H4 (cell line): ENCODE measurements around the gene IL17RB. TPM values are rescaled to one million over a fixed set of nuclear protein-coding genes. Genes with fewer than 3 reads are reported as not detected.

Experiments
- DNase-seq: peaks from one replicate; pipeline ENCODE4 v3.0.0-alpha.2; 2015; ENCODE audit warnings: low spot score
- total RNA-seq: library from RNA; depleted of rRNA; stranded (reverse); fragments of >200 nt; shearing (Covaris generic); gene quantifications from 2 replicates; pipeline ENCODE4 v1.2.3, GENCODE V29; 2014

The IL17RB gene
- total RNA-seq, 1 experiment from 2014 or later = 0.39 TPM

DNA sequence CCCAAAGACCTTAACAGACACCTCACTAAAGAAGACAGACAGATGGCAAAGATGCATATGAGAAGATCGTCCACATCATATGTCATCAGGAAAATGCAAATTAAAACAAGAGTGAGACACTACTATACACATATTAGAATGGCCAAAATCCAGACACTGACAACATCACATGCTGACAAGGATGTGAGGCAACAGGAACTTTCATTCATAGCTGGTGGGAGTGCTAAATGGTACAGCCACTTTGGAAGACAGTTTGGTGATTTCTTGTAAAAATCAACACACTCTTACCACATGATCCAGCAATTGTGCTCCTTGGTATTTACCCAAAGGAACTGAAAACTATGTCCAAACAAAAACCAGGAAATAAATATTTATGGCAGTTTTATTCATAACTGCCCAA, 17.8 kb upstream of the IL17RB start:
- no peak for DNase-seq

DNA sequence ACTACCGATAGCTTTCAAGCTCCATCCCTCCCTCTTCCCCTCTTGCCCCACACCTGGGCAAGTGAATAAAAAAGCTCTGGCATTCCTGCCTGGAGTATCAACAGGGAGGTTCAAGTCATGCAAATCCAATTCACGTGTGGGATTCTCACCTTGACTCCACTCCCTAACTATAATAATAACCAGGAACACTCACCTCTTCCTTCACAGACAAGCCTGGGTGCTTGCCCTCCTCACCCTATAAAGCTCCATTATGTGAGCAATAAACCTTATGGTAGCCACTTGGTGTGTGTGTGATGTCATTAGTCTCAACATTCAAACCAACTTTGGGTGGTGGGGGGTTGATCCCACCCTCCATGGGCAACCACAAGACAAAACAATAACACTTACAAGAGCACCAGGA, 16.8 kb upstream of the IL17RB start:
- no peak for DNase-seq

DNA sequence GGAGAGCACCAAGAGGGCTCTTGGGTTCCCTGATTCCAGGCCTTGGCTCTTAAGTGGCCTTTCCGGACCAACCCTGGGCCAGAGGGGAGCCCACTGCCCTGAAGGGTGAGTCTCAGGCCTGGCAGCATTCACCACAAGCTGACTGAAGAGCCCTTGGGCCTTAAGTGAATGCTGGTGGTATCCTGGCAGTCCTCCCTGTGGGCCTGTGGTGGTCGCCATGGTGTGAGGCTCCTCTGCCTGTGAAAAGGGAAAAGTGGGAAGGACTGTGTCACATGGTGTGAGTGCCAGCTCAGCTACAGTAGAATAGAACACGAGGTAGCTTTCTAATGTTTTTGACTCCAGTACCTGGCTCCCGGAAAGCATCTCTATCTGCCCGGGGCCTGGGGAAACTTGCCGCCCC, 15.4 kb upstream of the IL17RB start:
- no peak for DNase-seq

GRCh38 chr3:53833053-53833645, 13.2 kb upstream of the IL17RB start:
- no peak for DNase-seq

DNA sequence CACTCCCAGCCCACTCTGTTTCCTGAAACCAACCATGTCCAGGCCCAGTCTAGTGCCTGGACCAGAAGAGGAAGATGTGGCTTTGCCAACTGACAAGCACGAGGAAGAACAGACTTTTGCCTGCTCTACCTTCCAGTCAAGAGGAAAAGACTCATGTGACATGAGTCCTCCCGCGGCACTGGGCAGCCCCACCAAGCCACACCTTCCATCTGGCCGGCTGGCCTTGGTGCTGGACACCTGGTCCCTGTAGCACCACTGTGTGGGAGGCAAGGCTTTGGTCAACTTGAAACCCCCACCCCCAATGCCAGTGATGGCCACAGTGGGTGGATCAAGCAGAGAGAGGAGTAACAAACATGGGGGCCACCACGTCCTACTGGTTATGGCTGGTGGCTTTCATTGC, 12.7 kb upstream of the IL17RB start:
- no peak for DNase-seq

DNA sequence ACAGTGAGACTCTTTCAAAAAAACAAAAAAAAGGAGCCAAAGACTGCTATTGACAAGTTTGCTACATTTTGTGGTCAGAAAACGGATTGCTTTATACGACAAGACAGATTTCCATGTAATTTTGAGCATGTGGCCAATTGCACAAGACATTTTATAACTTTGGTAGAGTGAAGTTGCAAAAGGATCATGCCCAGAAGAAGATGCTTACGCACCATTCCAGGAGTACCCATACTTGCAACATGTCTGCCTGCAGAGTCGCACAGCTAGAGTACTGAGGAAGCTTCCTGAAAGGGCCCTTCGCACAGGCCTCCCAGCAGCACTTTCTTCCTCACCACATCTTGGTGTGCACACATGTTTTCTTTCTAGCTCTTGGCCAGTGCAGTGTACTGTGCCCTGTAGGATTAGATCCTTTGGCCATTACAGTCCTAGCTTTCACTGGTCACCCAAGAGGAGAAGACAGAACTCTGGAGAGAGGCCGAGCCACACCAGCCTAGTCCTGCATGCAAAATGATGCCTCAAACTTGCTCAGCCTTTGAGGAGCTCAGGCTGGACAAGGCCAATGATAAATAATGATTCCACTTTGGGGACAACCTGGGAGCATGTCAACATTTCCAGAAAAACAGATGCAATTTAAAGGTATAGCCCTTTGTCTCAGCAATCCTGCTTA, 11.8 kb upstream of the IL17RB start:
- DNase-seq = no peak

DNA sequence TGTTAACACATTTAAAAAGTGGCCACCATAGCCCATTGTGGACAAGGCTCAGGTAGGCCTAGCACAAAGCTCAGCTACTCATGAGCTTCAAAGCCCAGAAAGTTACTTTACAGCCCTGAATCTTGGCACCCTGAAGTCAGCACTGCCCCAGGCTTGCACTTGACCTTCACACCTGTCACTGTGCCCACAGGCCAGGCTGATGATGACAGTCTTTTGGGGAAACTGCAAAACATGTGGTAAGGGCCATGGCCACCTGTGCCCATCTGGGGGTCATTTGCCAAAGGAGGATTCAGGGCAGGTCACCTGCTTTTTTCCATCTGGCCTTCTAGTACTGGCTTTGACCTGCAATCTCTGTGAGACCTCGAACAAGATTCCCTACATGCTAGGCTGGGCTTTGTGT, 11.1 kb upstream of the IL17RB start:
- DNase-seq = no peak

- DNase-seq = no peak
Measured at GRCh38 chr3:53836084-53836872, 10.1 kb upstream of the IL17RB start.

- DNase-seq = no peak
Measured at GRCh38 chr3:53837331-53837730, 9.0 kb upstream of the IL17RB start.

DNA sequence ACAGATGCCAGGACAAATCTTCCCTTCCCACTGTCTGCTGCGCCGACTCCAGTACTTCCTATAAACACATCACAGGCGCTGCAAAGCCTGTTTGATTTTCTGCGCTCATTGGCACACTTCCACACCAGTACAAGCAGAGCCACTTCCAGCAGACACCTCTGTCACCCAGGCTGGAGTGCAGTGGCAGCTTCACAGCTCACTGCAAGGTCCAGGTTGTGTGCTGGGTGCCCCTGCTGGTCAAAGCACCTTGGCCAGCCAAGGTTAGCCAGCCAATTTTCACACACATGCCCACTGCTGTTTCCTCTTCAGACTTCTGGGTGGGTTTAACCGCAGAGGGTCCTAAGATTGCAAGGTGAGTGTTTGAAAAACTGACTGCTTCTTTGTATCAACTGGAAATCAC, 5.1 kb upstream of the IL17RB start:
- no peak for DNase-seq

DNA sequence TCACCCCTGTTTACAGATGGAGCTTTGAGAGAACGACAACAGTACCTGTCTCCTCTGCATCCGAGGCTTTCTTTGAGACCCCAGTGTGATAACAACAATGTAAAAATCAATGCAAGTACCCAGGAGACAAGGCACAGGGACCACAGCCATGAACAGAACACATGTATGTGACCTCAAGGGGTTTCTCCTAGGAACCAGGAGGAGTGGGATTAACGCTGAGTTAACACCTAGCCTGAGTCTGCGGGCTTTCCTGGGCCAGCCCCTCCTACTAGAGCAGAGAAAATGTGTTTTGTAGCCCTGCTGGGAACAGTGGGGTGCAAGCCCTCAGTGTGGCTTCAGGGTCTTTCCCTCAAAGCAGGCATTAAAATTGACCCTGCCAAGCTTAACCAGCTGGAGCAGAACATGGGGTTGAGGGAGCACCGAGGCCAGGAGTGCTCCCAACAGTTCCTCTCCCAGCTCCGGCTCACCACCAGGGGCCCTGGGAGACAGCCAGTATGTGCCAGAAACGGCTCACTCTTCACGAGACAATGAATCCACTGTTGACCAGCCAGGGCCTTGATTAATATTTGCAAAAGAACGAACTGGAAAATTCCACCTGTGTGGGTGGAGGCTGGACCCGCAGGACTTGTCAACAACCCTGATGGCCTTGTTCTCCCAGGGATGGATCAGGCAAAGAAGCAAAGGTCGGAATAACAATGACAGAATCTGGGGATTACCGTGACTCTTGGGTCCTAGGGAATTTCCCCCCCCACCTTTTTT, 3.8 kb upstream of the IL17RB start:
- no peak for DNase-seq

DNA sequence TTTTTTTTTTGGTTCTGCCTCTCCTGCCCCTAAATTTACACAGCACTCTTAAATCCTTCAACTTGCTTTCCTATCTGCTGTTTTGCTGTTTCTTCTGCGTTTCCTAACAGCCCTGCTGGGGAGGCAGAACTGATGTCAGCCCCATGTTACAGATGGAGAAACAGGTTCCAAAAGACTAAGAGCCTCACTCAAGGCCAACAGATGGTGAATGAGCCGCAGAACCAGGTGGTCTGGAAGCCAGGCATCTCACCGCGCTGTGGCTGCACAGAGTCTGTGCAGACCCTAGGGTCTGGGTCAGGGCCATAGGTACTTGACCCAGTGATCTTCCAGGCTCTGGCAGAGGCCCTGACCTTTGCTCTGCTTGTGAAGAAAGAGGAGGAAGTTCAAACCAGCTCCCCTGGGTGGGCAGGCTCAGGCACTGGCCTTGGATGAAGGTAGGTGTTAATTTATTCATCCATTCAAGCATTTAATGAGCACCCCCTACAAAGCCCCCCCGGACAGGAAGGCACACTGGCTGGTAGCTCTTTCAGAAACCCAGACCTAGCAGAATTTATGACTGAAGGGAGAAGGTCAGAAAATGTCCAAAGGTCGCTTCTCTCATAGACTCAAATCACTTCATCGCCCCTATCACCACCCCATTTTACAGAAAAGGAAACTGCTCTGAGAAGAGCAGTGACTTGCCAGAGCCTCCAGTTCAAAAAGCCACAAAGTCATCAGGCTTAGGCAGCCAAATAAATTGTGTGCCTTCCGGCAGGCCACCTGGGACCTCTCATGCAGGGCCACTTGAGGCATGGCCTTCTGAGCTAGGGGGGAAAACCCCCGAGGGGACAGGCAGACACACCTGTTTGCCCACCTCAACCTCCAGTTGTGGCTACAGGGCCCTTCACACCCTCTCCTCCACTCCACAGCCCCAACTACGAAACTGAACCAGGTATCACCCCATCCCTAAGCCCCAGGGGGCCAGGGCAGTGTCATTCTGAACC, 2.9 kb upstream of the IL17RB start:
- no peak for DNase-seq

DNA sequence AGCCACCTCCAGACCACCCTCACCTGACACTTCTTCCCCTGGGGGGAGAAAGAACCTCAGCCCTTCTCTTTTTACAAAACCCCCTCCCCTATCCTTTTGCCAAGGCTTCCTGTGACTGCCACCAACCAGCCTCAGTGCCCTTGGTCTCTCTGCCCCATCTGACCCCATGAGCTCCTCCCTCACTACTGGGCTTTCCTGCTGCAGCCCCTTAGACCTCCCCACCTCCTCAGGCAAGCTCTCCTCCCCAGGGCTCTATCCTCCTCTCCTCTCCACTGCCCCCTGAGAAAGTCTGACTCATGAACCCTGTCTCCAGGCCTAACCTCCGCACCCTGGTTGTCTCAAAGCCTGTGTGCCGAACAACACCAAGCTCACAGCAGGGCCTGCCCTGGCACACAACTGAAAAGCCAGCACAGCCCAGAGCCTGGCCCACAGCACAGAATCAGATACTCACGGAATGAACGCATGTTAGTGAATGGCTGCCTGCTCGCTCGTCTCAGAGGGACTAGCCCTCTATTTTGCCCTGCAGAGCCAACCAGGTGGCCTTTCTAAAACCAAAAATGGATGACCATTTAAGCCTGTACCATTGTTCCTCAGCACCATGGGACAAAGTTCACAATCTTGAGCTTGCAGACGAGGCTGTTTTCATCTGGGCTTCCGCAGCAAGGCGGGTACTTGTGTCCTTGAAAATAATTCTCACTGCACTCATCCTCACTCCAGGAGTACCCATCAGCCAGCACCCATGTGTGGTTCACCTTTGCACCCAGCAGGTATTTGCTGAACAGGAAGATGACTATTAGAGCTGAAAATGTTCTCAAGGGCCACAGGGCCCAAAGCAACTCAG, 1.9 kb upstream of the IL17RB start:
- DNase-seq = no peak

DNA sequence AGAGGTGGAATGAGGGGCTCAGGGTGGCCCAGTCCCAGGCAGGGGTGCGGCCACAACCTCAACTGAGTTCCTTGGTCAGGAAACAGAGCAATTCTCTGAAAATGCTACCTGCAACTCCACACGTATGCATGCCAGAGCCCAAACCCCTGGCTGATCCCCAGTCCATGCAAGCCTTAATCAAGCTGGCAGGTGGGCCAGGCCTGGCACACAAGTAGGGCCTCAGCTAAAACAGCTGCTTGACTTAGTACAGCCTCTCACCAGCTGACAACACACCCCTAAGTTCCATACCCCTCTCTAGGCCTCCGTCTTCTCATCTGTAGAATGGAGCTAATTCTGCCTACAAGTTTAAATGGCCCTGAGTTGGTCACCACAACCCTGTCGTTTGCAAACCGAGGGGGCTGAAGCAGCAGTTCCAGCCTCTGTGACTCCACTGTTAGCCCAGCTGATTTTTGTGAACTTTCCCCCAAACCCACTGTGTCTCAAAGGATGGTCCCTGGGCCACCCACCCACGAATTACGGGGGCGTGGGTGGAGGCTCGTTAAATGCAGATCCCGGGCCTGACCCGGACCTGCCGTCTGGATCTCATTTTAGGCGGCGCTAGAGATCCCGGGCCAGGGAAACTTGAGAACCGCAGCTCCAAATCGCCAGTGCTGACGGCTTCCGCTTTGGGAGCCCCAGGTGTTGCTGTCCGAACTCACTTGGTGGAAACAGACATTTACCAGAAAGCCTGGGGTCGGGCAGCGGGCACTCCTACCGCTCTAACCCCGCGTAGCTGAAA, 1.1 kb upstream of the IL17RB start:
- no peak for DNase-seq

DNA sequence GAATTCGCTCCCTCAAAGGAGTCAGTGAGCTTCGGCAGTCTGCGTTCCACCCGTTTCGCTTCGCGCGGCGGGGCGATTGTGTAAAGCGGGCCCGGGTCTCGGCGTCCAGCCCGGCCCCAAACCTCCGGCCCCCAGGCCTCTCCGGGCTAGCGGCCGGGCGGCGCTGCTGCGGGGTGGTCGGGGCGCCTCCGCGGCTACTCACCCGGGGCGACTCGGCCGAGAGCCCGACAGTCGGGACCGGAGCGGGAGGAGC, 561 bp upstream of the IL17RB start:
- DNase-seq = no peak

DNA sequence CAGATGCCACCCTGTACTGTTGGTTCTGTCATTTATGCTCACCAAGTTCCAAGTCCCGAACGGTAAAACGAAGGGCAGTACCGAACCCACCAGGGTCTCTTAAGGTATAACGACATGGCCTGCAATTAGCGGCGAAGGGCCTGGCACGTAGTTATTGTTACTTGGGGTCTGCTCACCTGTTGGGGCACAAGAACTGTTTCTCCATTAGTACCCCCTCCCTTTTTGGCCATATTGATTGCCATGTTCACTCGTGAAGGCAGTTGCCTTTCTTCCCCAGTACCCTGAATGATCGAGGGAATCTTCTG, 435 bp downstream of the IL17RB start:
- no peak for DNase-seq

GRCh38 chr3:53849916-53850315, 3.5 kb downstream of the IL17RB start:
- no peak for DNase-seq

- DNase-seq = peak; percentile 10
Measured at GRCh38 chr3:53850895-53851294, 4.5 kb downstream of the IL17RB start.

- DNase-seq = no peak
Measured at GRCh38 chr3:53856964-53857363, 10.6 kb downstream of the IL17RB start.
